Hepatocyte (in vitro differentiated cells): ENCODE measurements around the gene CPN2. TPM values are rescaled to one million over a fixed set of nuclear protein-coding genes. Genes with fewer than 3 reads are reported as not detected.
A peak's percentile ranks its signal among the peaks of the same experiment; 100 is the strongest.

ENCODE experiments used
- DNase-seq: peaks from one replicate; pipeline ENCODE4 v3.0.0-alpha.2; 2016; ENCODE audit warnings: low spot score
- H2AFZ ChIP-seq: fragments of 200-600 bp; sonication (generic); 2 replicates; pipeline ENCODE4 v1.6.0; 2016; ENCODE audit warnings: antibody characterized with exemption, mild to moderate bottlenecking
- H3K27ac ChIP-seq: fragments of 200-600 bp; sonication (generic); 2 replicates; pipeline ENCODE4 v1.5.1; 2016; ENCODE audit warnings: mild to moderate bottlenecking
- H3K27me3 ChIP-seq: fragments of 200-600 bp; sonication (generic); 2 replicates; pipeline ENCODE4 v1.6.1; 2016
- H3K36me3 ChIP-seq: fragments of 200-600 bp; sonication (generic); replicated peaks from 2 replicates; pipeline ENCODE4 v1.5.1; 2016; ENCODE audit warnings: low read depth; ENCODE audit not compliant: insufficient read depth
- H3K4me1 ChIP-seq: fragments of 200-600 bp; sonication (generic); 2 replicates; pipeline ENCODE4 v1.5.1; 2016; ENCODE audit warnings: mild to moderate bottlenecking, moderate library complexity; ENCODE audit not compliant: insufficient read depth
- H3K4me2 ChIP-seq: fragments of 200-600 bp; sonication (generic); 2 replicates; pipeline ENCODE4 v1.6.0; 2016
- H3K4me3 ChIP-seq: fragments of 200-600 bp; sonication (generic); 2 replicates; pipeline ENCODE4 v1.5.1; 2016; ENCODE audit warnings: mild to moderate bottlenecking
- H3K79me2 ChIP-seq: fragments of 200-600 bp; sonication (generic); 2 replicates; pipeline ENCODE4 v1.6.0; 2017; ENCODE audit warnings: mild to moderate bottlenecking
- H3K9me2 ChIP-seq: fragments of 200-600 bp; sonication (generic); replicated peaks from 2 replicates; pipeline ENCODE4 v1.6.0; 2017; ENCODE audit warnings: mild to moderate bottlenecking; ENCODE audit not compliant: insufficient read depth
- H3K9me3 ChIP-seq: fragments of 200-600 bp; sonication (generic); 2 replicates; pipeline ENCODE4 v1.5.1; 2016; ENCODE audit warnings: low read depth, mild to moderate bottlenecking
- H4K20me1 ChIP-seq: fragments of 200-600 bp; sonication (generic); 2 replicates; pipeline ENCODE4 v1.6.0; 2016; ENCODE audit warnings: mild to moderate bottlenecking; ENCODE audit not compliant: insufficient read depth, poor library complexity, severe bottlenecking
- EZH2 ChIP-seq: fragments of 200-600 bp; sonication (generic); IDR thresholded peaks from 2 replicates; pipeline ENCODE4 v1.6.1; 2016; ENCODE audit warnings: antibody characterized with exemption, mild to moderate bottlenecking, borderline replicate concordance
- EZH2phosphoT487 ChIP-seq: fragments of 200-600 bp; sonication (generic); IDR thresholded peaks from one replicate; pipeline ENCODE4 v1.6.1; 2018; ENCODE audit warnings: antibody characterized with exemption, mild to moderate bottlenecking, low read depth, moderate library complexity; ENCODE audit not compliant: unreplicated experiment, severe bottlenecking
- WGBS: methylation state at CpG from one replicate; pipeline ENCODE4 v1.1.6; 2016; ENCODE audit warnings: low lambda C conversion rate; ENCODE audit errors: missing lambda C conversion rate; 5-methylcytosine and 5-hydroxymethylcytosine counted together
- polyA plus RNA-seq: library from polyadenylated mRNA; unstranded; fragments of >200 nt; fragmentation: Nextera tagmentation; extraction: Ambion mirVana; gene quantifications from 2 replicates; pipeline ENCODE4 v1.2.1, GENCODE V29; 2016
- total RNA-seq: library from RNA; depleted of rRNA; stranded (reverse); fragments of >200 nt; gene quantifications from 2 replicates; pipeline ENCODE4 v1.2.3, GENCODE V29; 2014
- TF ChIP-seq, protein P1 (sequence below): fragments of 200-600 bp; sonication (generic); IDR thresholded peaks from 2 replicates; pipeline ENCODE4 v1.5.1; 2016; ENCODE audit warnings: antibody characterized with exemption, mild to moderate bottlenecking; ENCODE audit not compliant: poor library complexity

Gene CPN2
- total and polyA plus RNA-seq, 2 experiments from 2014 or later: 3.3 to 4.6 TPM

DNA sequence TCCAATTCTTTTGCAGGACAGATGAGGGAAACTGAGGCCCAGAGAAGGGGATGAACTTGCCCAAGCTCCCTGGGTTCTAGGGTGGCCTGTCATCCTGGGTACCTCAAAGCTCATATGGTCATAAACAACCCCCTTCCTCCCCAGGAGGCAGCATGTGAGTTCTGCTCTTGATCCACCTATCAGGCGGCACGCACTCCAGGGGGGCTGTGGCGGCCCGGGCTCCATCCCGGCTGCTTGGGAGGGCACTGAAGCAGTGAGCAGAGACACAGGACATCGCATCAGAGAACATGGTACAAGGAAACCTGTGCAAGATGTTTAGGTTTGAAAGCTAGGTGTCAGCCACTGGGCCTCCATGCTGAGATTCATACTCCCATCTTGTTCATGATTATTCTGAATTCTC is 34.2 kb downstream of the CPN2 start:
- no peaks in the 10 kb centered on the region for H4K20me1 ChIP-seq
- no peaks in the 10 kb centered on the region for H3K79me2 ChIP-seq
- H3K27ac ChIP-seq: no peak overlapping the region
- WGBS: 94% methylated on average over 6 of the region's 6 CpGs
- H3K4me2 ChIP-seq: no peak overlapping the region
- DNase-seq: no peak
- H3K9me2 ChIP-seq: no peaks in the 10 kb centered on the region
- no peaks in the 10 kb centered on the region for H3K27me3 ChIP-seq
- H3K36me3 ChIP-seq: no peaks in the 10 kb centered on the region
- no peak overlapping the region for H3K4me3 ChIP-seq
- TF ChIP-seq, protein P1, sequence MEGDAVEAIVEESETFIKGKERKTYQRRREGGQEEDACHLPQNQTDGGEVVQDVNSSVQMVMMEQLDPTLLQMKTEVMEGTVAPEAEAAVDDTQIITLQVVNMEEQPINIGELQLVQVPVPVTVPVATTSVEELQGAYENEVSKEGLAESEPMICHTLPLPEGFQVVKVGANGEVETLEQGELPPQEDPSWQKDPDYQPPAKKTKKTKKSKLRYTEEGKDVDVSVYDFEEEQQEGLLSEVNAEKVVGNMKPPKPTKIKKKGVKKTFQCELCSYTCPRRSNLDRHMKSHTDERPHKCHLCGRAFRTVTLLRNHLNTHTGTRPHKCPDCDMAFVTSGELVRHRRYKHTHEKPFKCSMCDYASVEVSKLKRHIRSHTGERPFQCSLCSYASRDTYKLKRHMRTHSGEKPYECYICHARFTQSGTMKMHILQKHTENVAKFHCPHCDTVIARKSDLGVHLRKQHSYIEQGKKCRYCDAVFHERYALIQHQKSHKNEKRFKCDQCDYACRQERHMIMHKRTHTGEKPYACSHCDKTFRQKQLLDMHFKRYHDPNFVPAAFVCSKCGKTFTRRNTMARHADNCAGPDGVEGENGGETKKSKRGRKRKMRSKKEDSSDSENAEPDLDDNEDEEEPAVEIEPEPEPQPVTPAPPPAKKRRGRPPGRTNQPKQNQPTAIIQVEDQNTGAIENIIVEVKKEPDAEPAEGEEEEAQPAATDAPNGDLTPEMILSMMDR: no peak
- TF ChIP-seq EZH2: no peak
- no peaks in the 10 kb centered on the region for H3K9me3 ChIP-seq
- no peak overlapping the region for H2AFZ ChIP-seq
- H3K4me1 ChIP-seq: peaks cover 41% of the 10 kb centered on the region

DNA sequence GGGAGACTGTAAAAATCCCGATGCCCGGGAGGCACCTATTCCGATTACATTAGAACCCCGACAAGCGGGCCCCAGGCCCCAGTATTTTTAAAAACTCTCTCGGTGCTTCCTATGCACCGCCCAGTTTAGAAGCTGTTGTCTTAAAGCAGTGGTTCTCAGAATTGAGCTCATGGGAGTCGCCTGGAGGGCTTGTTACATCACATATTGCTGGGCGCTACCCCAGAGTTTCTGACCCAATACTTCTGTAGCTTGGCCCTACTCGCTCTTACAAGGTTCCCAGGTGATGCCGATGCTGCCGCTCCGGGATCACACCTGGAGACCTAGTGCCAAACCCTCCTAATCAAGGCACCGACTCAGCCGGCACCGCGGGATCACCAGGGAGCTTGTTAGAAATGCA is 35.2 kb downstream of the CPN2 start:
- Histone ChIP-seq H3K36me3 (no peaks in the 10 kb centered on the region), H3K4me1 (peaks cover 38% of the 10 kb centered on the region), H2AFZ (peak overlapping the region; percentile 43), H3K27ac (no peak overlapping the region), H3K9me3 (no peaks in the 10 kb centered on the region), H3K79me2 (no peaks in the 10 kb centered on the region), H3K4me3 (no peak overlapping the region), H4K20me1 (no peaks in the 10 kb centered on the region), H3K9me2 (no peaks in the 10 kb centered on the region), H3K27me3 (no peaks in the 10 kb centered on the region), H3K4me2 (peak overlapping the region; percentile 77)
- TF ChIP-seq EZH2phosphoT487: no peak
- TF ChIP-seq EZH2: no peak
- TF ChIP-seq, protein P1: no peak
- 35% methylated on average over 17 of the region's 17 CpGs for WGBS
- DNase-seq: no peak

DNA sequence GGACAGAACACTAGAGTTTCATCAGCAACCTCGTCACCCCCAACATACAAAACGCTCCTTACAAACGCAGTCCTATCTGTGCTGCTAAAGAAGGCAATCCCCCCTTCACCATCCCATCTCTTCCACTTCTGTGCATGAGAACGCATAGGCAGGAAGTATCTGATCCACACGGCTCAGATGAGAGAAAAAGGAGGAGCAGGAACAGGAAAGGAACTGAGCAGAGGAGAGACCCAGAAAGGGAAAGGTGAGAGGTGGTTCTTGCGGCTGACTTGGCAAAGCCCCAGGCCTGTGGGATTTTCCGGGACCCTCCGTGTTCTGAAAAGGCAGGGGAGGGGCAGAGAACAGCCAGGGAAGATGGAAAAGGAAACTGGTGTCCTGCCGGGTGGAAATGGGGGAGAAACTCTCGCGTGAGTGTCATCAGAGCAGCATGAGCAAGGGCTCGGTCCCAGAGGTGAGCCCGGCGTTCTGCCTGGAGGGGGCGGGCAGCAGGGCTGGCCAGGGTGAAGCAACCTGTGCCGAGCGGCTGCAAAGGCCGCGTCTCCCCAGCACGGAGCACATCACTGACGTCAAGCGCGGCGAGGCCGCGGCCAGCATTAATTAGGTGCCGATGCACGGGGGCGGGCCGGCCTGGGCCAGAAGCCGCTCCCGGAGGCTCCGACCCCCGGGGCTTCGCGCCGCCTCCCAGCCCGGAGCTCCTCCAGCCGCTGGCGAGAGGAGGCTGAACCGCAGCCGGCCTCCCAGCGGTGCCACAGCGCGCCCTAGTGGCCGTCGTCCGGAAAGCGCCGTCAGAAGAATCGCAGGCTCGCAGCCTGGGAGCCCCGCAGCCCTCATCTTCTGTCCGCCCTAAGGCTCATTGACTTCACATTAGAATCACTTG is 35.8 kb downstream of the CPN2 start:
- no peaks in the 10 kb centered on the region for H3K79me2 ChIP-seq
- H3K4me3 ChIP-seq: peak overlapping the region; percentile 8
- peak overlapping the region; percentile 84 for H3K27ac ChIP-seq
- H3K36me3 ChIP-seq: no peaks in the 10 kb centered on the region
- peak overlapping the region; percentile 51 for H2AFZ ChIP-seq
- H3K4me1 ChIP-seq: peaks cover 36% of the 10 kb centered on the region
- H3K9me2 ChIP-seq: no peaks in the 10 kb centered on the region
- H3K27me3 ChIP-seq: no peaks in the 10 kb centered on the region
- TF ChIP-seq EZH2: no peak
- TF ChIP-seq, protein P1: peak; percentile 95
- H3K9me3 ChIP-seq: no peaks in the 10 kb centered on the region
- peak overlapping the region; percentile 77 for H3K4me2 ChIP-seq
- 7% methylated on average over 47 of the region's 54 CpGs for WGBS
- no peaks in the 10 kb centered on the region for H4K20me1 ChIP-seq
- peak; percentile 94 for DNase-seq
